Adipocyte (in vitro differentiated cells): ENCODE data around the gene TMEM89.
A peak's percentile ranks its signal among the peaks of the same experiment; 100 is the strongest.

Experiments used
- DNase-seq: peaks from one replicate; pipeline ENCODE4 v3.0.0-alpha.2; 2015; ENCODE audit warnings: low read depth
- H3K27me3 ChIP-seq: replicated peaks from 2 replicates; pipeline ENCODE4 v1.7.0; 2013; ENCODE audit warnings: mild to moderate bottlenecking, low read length, moderate library complexity; ENCODE audit not compliant: control insufficient read depth, insufficient read depth
- H3K36me3 ChIP-seq: 2 replicates; pipeline ENCODE4 v1.7.0; 2013; ENCODE audit warnings: low read length, mild to moderate bottlenecking, moderate library complexity; ENCODE audit not compliant: control insufficient read depth, insufficient read depth, severe bottlenecking
- H3K4me1 ChIP-seq: 2 replicates; pipeline ENCODE4 v1.7.0; 2013; ENCODE audit warnings: mild to moderate bottlenecking, low read length, moderate library complexity; ENCODE audit not compliant: control insufficient read depth, insufficient read depth
- H3K4me3 ChIP-seq: 2 replicates; pipeline ENCODE4 v1.7.0; 2013; ENCODE audit warnings: mild to moderate bottlenecking, low read length, moderate library complexity
- H3K9ac ChIP-seq: 2 replicates; pipeline ENCODE4 v1.7.0; 2013; ENCODE audit warnings: mild to moderate bottlenecking, low read length, moderate library complexity
- H3K9me3 ChIP-seq: 2 replicates; pipeline ENCODE4 v1.7.0; 2013; ENCODE audit warnings: mild to moderate bottlenecking, low read length, moderate library complexity; ENCODE audit not compliant: control insufficient read depth

Gene TMEM89

DNA sequence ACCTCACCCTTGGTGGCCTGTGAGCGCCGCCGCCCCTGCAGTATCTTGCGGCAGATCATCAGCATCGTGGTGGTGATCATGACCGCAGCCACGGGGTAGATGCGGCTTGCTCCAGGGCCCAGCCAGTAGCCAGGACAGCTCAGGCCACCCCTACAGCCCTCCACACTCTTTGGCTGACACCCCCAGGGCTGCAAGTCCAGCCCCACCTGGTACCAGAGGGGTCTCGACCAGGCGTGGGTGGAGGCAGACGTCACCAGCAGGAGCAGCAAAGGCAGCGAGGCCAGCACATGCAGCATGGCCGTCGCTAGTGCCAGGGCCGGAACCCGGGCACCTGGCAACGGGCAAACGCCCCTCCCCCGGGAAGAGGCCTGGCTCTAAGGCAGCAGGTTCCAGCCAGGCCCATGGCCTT is at the start of gene TMEM89:
Gene TMEM89, minus strand, starts transcription at position 309 of the 409 bp plus-strand sequence. Its CDS starts 13 bp downstream, at position 296.
- Histone ChIP-seq H3K9ac (no peak within 1 kb of the TSS), H3K36me3 (peaks cover 18% of the 10 kb centered on the region), H3K27me3 (no peaks in the 10 kb centered on the region), H3K4me3 (no peak within 1 kb of the TSS), H3K4me1 (peaks cover 16% of the 10 kb centered on the region), H3K9me3 (peaks cover 14% of the 10 kb centered on the region)
- no peak for DNase-seq

DNA sequence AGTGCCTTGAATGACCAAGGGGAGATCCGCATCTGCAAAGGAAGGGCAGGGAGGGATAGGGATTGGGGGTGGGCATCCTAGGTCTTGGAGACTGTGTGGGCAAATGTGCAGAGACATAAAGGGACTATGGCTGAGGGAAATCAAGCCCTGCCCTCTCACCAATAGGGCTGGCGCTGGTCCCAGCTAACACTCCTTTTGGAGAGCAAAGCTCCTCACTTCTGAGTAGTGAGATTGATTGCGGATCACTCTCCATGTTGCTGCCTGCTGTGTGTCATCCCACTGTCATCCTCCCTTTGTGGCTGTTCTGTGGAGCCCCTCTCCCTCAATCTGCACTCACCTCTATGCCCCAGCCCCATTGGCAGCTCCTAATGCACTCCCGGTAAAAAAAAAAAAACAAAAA is 43.4 kb upstream of the TMEM89 start:
- H3K4me3 ChIP-seq = no peak overlapping the region
- H3K9ac ChIP-seq = no peak overlapping the region
- no peaks in the 10 kb centered on the region for H3K27me3 ChIP-seq
- no peaks in the 10 kb centered on the region for H3K9me3 ChIP-seq
- DNase-seq = no peak
- H3K36me3 ChIP-seq = no peaks in the 10 kb centered on the region
- peaks cover 22% of the 10 kb centered on the region for H3K4me1 ChIP-seq

- Histone ChIP-seq H3K9ac (no peak overlapping the region), H3K36me3 (no peaks in the 10 kb centered on the region), H3K9me3 (no peaks in the 10 kb centered on the region), H3K4me1 (peaks cover 22% of the 10 kb centered on the region), H3K4me3 (peak overlapping the region; percentile 84), H3K27me3 (no peaks in the 10 kb centered on the region)
- no peak for DNase-seq
Observed at GRCh38 chr3:48664313-48664644, 42.7 kb upstream of the TMEM89 start.

GRCh38 chr3:48663489-48664312 is 42.1 kb upstream of the TMEM89 start:
- no peaks in the 10 kb centered on the region for H3K9me3 ChIP-seq
- H3K9ac ChIP-seq = peak overlapping the region; percentile 83
- no peaks in the 10 kb centered on the region for H3K36me3 ChIP-seq
- no peaks in the 10 kb centered on the region for H3K27me3 ChIP-seq
- H3K4me3 ChIP-seq = peak overlapping the region; percentile 84
- peak; percentile 96 for DNase-seq
- H3K4me1 ChIP-seq = peaks cover 22% of the 10 kb centered on the region

- Histone ChIP-seq H3K27me3 (no peaks in the 10 kb centered on the region), H3K4me1 (peaks cover 22% of the 10 kb centered on the region), H3K9ac (peak within 1 kb of the TSS; percentile 83), H3K36me3 (no peaks in the 10 kb centered on the region), H3K4me3 (peak within 1 kb of the TSS; percentile 84), H3K9me3 (no peaks in the 10 kb centered on the region)
- peak; percentile 81 for DNase-seq
Observed at GRCh38 chr3:48662753-48663488, 41.4 kb upstream of the TMEM89 start, which contains the start of gene CELSR3. TSS of gene CELSR3 (minus strand) at chr3:48662886. CDS start at chr3:48662634, 252 bp downstream.

DNA sequence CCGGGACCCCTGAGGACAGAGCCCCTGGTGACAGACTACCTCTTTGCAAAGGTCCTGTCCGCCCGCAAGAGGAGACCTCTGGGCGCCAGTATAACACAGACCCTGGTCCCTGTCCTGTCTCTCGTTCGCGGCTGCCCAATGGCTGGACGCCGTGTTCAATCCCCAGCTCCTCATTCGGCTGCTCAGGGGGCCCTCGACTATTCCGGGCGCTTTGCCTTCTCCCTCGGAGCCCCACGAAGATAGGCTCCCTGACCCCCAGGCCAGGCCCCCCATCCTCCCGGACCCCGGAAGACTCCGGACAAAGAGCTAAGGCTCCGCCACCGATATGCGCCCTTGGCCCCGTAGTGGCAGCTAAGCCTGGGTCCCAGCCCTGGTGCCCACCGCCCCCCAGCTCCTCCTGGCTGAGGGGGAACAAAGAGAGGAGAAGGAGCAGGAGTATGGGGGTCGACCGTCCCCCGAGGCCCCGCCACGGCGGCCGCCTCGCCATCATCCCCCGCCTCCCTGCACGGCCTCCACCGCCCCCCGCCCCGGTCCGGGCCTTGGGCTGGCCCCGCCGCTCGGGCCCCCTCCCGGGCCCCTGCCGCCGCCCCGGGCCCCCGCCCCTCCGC is 40.7 kb upstream of the TMEM89 start:
- H3K36me3 ChIP-seq = no peaks in the 10 kb centered on the region
- H3K27me3 ChIP-seq = no peaks in the 10 kb centered on the region
- H3K9me3 ChIP-seq = no peaks in the 10 kb centered on the region
- H3K9ac ChIP-seq = no peak overlapping the region
- peak overlapping the region; percentile 79 for H3K4me3 ChIP-seq
- H3K4me1 ChIP-seq = peaks cover 22% of the 10 kb centered on the region
- DNase-seq = no peak

- H3K4me1 ChIP-seq = peaks cover 24% of the 10 kb centered on the region
- no peaks in the 10 kb centered on the region for H3K9me3 ChIP-seq
- peak overlapping the region; percentile 79 for H3K4me3 ChIP-seq
- peak; percentile 83 for DNase-seq
- no peaks in the 10 kb centered on the region for H3K36me3 ChIP-seq
- H3K27me3 ChIP-seq = no peaks in the 10 kb centered on the region
- no peak overlapping the region for H3K9ac ChIP-seq
Observed at GRCh38 chr3:48661501-48662144, 40.1 kb upstream of the TMEM89 start.

DNA sequence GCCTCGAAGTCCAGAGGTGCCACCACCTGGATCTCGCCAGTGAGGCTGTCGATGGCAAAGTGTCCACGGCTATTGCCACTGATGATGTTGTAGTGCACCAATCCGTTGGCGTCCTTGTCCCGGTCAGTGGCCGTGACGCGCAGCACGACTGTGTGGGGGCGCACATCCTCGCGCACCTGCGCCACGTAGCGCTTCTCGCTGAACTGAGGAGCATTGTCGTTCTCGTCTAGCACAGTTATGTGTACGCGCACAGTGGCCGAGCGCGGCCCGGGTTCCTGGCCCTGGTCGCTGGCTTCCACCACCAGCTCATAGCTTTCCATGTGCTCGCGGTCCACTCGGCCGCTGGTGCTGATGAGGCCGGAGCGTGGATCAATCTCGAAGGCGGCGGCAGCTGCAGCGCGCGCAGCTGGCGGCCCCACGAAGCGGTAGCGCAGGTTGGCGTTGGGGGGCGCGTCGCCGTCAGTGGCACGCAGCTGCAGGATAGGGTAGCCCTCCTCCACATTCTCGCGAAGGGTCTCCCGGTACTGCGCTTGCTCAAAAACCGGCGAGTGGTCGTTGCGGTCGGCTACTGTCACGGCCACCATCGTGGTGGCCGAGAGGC is 39.3 kb upstream of the TMEM89 start:
- no peak for DNase-seq
- peaks cover 30% of the 10 kb centered on the region for H3K4me1 ChIP-seq
- no peak overlapping the region for H3K9ac ChIP-seq
- no peaks in the 10 kb centered on the region for H3K27me3 ChIP-seq
- no peaks in the 10 kb centered on the region for H3K36me3 ChIP-seq
- no peaks in the 10 kb centered on the region for H3K9me3 ChIP-seq
- H3K4me3 ChIP-seq = peak overlapping the region; percentile 79

DNA sequence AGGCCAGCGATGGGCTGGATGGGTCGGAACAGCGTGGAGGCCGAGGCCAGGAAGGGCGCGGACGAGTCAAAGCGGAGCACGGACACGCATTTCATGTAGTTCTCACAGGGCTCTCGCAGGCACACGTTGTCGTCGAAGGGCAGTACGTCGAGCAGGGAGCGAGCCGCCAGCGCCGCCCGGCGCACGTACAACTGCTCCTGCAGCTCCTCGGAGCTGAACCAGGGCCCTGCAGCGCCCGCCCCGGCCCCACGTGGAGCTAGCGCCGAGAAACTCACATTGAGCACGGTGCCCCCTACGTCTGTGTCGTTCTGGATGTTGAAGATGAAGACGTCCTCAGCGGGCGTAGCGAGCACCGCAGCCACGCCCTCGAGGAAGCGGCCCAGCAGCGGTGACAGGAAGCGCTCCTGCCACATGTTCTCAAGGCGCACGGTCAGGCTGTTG is 35.3 kb upstream of the TMEM89 start:
- Histone ChIP-seq H3K27me3 (no peaks in the 10 kb centered on the region), H3K4me1 (peaks cover 9% of the 10 kb centered on the region), H3K9ac (no peak overlapping the region), H3K36me3 (no peaks in the 10 kb centered on the region), H3K9me3 (no peaks in the 10 kb centered on the region), H3K4me3 (peak overlapping the region; percentile 70)
- no peak for DNase-seq

GRCh38 chr3:48656061-48656840 is 34.7 kb upstream of the TMEM89 start:
- H3K4me3 ChIP-seq = peak overlapping the region; percentile 70
- no peak overlapping the region for H3K9ac ChIP-seq
- peak; percentile 77 for DNase-seq
- no peaks in the 10 kb centered on the region for H3K36me3 ChIP-seq
- peaks cover 8% of the 10 kb centered on the region for H3K4me1 ChIP-seq
- no peaks in the 10 kb centered on the region for H3K9me3 ChIP-seq
- H3K27me3 ChIP-seq = no peaks in the 10 kb centered on the region
